K562 (cell line): ENCODE data around the gene HSF5.

Experiments used
- HDAC2 ChIP-seq: fragments of 450-650 bp; IDR thresholded peaks from 2 replicates; pipeline ENCODE4 v1.6.1; 2016; ENCODE audit warnings: mild to moderate bottlenecking
- POLR2AphosphoS2 ChIP-seq: IDR thresholded peaks from 2 replicates; pipeline ENCODE4 v1.6.1; 2012; ENCODE audit warnings: low read length, improper control_type of control experiment

DNA sequence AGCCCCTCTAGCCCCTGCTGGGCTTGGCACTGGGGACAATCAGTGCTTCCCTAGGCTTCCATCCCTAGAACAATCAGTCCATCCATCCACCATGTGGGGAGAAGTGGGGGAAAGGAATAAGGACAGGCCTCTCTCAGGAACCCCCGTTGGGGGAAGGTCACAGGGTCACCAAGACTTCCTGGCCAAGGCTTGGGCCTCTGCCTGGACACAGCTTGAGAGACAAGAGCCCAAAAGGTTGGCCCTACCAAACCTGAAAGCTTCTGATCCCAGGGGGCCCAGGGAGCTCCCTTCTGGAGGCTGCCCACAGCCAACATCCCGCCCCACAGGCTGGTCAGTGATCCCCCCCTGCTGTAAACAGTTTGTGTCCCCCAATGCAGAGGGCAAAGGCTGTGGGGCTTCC lies 42.4 kb upstream of the HSF5 start:
- TF ChIP-seq POLR2AphosphoS2: no peak
- TF ChIP-seq HDAC2: no peak
